Activated CD4-positive, alpha-beta T cell treated with anti-CD3 and anti-CD28 coated beads, Interleukin-2, amount 50 U/mL, for 1 hour (primary cell): ENCODE results near the gene ERFL.
A peak's percentile ranks its signal among the peaks of the same experiment; 100 is the strongest.

Source experiments
- DNase-seq: peaks from one replicate; pipeline ENCODE4 v3.0.0-alpha.2; 2020

Gene ERFL

DNA sequence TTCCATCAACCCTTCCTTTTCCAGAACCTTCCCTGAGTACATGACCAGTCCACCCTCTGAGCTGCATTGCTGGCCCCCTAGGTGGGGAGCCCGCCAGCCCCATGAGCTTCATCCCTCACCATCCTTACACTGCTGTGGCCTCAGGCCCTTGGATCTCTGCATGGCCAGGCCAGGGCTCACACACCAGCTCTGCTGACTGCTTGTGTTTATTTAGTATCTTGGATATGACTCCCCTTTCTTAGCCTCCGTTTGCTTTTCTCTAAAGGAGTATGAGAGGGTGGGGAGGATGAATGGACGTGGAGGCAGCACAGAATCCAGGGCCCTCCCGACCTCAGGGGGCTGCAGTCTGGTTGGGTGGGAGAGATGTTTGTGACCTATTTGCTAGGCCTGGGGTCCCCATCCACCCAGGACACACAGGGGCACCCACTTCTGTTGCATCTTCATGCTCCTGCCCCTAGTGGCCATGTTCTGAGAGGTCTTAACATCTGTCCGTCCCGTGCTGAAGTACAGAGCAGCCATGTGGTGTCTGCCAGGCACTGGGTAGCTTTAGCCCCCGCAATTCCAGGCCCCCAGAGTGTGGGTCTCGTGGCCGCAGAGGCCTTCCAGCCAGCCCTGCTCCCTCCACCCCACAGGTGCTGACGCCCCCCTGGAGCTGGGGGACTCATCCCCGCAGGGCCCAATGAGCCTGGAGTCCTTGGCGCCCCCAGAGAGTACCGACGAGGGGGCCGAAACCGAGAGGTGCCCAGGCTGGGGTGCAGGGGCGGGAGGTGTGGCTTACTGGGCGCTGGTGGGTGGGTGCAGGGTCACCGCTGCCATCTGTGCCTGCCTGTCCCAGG is 32.3 kb downstream of the ERFL start:
- DNase-seq, result no peak

DNA sequence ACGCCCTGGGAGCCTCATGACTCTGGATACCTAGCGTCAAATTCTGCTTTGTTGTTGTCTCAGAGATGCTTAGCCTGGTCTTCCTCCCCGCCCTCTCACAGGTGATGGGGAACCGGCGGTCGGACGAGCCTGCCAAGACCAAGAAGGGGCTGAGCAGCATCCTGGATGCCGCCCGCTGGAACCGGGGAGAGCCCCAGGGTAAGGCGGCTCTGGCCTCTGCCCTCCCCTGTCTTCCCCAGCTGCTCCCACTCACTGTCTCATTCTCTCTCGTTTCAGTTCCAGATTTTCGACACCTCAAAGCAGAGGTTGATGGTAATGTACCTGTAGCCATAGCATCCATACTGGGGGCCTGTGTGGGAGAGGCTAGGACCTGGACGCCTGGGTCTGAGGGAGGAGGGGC is 33.9 kb downstream of the ERFL start:
- no peak for DNase-seq

DNA sequence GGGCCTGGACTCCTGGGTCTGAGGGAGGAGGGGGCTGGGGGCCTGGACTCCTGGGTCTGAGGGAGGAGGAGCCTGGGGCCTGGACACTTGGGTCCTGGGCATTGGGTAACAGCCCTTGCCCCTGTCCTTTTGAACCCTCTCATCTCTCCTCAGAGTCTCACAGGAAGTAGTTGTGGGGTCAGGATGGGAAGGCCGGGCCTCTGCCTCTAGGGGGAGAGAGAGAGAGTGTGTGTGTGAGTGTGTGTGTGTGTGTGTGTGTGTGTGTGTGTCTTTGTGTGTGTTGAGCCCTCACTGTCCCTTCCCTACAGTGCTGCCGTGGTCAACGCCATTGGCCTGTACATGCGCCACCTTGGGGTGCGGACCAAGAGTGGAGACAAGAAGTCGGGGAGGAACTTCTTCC is 34.4 kb downstream of the ERFL start:
- no peak for DNase-seq

DNA sequence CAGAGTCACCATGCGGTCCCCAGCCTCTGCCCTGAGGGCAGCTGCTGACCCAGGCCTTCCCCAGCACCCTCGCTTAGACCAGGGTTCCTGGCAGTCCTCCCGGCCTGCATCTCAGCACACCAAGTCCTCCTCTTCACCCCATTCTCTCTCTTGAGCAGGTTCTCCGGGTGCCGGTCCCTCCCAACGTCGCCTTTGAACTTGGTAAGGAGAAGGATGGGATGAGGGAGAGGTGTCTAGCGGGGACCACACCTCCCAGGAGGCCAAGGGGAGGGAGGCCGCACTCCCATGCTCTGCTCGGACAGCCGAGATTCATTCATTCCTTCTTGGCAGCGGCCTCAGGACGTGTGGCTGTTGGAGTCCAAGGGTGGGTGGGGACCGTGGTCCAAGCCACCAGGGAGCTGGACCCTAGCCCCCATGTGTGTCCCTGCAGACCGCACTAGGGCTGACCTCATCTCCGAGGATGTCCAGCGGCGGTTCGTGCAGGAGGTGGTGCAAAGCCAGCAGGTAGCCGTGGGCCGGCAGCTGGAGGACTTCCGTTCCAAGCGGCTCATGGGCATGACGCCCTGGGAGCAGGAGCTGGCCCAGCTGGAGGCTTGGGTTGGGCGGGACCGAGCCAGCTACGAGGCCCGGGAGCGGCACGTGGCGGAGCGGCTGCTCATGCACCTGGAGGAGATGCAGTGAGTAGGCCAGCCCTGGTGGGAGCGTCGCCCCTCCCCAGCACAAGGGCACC is 35.9 kb downstream of the ERFL start:
- DNase-seq, result no peak

DNA sequence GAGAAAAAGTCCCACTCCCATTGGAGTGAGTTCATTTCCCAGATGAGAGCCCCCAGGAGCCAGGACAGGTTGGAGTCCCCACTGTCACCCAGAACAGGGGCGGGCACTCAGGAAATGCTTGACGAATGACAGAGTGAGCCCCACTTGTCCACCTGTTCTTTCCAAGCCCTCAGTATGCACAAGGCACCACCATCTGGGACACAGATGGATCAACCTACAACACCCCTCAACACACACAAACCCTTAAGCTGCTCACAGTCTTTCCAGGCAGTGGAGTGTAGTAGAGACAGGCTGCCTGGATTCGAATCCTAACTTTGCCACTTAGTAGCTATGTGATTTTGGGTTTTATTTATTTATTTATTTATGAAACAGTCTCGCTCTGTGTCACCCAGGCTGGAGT is 37.3 kb downstream of the ERFL start:
- no peak for DNase-seq

DNA sequence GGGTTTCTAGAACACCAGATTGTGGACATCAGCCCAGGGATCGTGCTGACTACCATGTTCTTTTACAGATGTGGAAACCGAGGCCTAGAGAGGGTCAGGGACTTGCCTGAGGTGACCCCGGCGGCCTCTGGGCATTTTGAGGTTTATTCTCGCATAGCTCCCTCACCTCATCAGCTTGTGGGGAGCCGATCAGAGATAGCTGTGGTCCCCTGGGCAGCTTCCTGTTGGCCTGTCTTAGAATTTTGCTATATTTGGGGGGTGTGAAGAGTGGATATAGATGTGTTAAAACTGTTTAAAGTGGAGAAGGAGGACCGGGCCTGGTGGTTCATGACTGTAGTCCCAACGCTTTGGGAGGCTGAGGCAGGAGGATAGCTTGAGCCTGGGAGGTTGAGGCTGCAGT is 38.4 kb downstream of the ERFL start:
- DNase-seq, result no peak

DNA sequence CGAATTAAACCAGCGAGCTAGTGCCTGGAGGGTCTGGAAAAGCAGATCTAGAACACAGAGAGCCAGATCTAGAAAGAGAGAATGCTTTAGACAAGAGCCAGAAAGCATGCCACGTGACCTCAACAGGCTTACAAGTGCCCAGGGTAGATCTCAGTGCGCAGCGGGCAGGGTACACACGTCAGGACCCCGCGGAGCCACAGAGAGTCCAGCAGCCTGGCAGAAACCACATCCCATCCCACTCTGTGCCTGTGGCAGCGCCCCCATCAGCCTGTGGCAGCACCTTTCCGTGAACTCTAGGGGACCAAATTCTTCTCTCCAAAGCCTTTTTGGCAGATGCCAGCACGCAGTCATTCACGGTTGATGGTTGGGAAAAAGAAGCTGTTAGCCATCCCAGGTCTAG is 39.3 kb downstream of the ERFL start:
- DNase-seq, result no peak

DNA sequence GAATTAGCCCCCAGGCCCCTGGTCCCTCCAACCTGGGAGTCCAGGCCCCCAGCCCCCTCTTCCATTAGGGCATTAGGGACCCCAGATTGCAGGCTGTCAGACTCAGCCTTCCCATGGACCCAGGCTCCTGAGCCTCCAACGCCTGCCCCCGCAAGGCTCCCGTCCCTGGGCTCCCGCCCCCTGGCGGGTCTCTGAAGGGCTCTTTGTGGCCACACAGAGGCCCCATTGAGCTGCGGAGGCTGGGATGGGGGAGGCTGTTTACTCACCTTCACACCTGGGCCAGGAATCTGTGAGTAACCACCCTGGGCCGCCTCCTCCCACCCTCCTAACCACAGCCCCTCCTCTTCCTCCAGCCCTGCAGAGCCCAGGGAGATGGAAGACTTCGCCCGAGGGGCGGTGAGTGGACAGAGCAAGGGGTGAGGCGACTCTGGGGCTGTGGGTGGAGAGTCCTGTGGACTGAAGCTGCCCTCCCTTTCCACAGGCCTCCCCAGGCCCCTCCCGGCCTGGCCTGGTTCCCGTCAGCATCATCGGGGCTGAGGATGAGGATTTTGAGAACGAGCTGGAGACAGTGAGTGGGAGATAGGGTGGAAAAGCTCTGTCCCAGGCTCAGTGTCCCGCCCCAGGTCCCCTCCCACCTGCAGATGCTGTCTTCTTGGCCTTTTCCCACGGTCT is 40.4 kb downstream of the ERFL start:
- DNase-seq, result peak; percentile 88

DNA sequence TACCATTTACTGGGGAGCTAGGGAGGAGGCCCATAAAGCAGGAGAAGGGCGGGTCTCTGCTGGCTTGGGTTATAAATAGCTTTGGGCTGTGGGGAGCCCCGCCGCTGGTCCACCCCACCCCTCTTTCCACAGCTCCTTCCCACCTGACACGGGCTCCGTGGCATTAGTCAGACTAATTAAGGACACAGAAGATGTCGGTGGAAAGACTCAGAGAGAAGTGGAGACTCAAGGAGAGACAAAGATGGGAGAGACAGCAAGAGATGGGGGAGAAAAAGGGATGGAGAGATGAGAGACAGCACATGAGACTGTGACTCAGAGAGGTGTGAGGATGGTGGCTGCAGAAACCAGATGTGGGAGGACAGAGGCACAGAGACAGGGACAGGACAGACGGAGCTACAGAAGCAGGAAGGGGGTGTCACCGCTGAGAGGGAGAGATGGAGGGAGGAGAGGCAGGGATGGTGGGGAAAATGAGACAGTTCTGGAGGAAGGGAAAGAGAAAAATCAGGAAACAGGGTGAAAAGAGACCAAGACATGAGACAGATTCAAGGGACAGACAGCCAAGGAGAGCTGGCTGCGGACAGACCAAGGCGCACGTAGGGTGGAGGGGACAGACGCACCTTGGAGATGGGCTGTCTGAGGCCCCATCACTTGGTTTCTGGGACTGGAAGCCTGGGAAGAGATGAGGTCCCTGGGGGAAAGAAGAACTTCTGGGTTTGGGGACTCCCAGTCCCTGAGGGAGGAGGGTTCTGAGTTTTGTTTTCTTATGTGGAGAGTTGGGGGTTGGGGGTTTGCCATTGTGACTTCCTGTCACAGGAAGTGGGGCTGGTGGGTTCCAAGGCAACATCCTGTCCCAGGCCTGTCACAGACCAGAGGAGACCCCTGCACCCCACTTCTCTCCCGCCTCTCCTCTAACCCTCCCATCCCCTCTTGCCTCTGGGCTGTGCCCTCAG is 41.2 kb downstream of the ERFL start:
- peak; percentile 58 for DNase-seq

DNA sequence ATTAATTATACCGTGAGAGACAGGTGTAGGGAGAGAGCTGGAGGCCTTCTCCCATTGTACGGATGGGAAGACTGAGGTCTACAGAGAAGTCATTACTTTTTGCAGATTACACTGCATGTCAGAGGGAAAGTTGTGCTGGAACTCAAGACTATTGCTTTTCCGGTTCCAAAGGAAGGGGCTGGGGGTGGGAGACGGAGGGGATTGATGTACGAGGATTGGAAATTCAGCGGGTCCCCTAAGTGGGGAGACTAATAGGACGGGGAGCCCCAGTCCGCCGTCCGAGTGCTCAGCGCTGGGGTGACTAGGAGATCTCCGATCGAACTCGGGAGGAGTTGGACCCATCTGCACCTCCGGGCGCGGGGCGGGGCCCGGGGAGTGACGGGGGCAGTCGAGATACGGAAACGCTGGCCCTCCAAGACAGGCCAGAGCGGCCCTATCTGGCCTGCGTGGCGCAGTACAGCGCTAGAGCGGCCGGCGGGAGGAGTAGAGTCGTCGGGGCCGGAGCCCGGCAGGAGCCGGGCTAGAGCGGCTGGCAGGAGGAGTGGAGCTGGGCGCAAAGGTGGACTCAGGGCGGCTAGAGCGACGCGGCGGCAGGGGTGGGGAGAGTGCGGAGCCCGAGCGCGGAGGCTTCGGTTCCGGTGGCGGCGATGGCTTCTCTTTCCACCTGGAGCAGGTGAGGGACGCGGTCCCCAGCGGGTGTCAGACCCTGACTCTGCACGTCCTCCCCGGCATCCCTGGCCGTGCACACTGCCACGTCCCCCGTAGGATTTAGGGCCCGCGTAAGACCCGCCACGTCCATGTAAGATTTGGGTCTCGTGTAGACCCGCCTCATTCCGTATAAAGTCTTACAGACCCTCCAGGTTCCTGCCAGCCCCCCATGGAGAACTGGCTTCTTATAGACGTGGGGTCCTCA is 44.2 kb downstream of the ERFL start:
- peak; percentile 86 for DNase-seq

DNA sequence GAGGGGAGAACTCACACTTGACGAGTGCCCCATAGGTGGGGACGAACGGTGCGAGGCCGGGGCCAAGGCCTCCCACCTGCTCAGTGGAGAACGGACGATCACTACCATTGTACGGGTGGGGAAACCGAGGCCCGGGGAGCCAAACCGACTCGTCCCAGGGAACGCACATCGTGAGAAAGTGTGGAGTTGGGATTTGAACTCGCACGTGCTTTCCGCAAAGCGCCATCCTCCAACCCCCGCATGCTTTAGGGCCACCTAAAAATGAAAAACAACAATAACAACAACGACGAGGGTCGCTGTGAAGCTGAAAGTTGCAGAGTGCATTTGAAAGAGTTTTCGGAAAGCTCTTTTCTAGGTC is 44.8 kb downstream of the ERFL start:
- DNase-seq, result no peak

DNA sequence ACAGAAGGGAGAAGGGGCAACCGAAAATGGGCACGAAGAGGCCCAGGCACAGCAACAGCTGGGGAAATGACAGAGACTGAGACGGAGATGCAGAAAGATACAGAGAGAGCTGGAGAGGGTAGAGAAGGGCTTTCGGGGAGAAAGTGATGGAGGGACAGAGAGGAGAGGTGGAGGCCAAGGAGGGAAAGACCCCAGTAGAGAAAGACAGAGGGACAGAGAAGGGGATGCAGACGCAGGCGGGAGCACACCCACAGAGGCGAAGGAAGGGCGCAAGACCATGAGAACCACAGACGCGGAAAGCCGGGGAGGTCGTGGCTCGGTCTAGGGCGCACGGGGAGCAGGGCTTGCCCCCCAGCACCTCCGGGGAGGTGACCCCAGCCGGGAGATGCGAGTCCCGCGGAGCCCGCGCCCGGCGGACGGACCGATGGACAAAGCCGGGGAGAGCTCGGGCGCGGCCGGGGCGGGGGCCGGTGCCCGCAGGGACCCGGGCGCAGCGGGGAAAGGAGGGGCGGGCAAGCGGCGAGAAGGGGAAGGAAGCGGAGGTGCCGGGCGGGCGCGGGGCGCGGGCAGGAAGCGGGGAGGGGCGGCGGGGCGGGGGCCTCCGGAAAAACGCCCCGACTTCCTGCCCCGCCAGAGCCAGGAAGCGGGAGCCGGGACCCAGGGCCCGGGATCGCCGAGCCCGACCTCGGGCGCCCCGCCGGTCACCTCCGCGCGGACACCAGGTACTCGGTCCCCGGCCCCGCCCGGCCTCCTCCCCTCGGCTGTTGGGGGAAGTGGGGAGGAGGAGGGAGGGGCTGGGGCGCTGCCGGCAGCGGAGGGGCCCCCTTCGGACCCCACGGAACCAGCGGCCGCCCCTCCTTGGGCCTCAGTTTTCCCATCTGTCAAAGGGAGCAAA is 45.4 kb downstream of the ERFL start, which contains the start of gene ARHGEF1:
ARHGEF1 (plus strand) TSS at position 617 of the 895 bp plus-strand sequence. CDS start 4,899 bp downstream, outside the sequence.
- peak; percentile 59 for DNase-seq

DNA sequence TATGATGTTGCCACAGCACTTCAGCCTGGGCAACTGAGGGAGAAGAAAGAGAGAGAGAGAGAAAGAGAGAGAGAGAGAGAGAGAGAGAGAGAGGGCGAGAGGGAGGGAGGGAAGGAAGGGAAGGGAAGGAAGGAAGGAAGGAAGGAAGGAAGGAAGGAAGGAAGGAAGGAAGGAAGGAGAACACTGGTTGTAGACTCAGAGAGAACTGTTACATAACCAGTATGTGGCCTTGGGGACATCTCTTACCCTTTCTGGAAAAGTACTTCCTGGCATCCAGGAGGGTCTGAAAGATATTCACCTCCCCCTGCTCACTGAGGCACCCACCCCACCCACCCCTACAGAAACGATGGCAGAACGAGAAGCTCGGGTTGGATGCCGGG is 47.9 kb downstream of the ERFL start:
- no peak for DNase-seq

DNA sequence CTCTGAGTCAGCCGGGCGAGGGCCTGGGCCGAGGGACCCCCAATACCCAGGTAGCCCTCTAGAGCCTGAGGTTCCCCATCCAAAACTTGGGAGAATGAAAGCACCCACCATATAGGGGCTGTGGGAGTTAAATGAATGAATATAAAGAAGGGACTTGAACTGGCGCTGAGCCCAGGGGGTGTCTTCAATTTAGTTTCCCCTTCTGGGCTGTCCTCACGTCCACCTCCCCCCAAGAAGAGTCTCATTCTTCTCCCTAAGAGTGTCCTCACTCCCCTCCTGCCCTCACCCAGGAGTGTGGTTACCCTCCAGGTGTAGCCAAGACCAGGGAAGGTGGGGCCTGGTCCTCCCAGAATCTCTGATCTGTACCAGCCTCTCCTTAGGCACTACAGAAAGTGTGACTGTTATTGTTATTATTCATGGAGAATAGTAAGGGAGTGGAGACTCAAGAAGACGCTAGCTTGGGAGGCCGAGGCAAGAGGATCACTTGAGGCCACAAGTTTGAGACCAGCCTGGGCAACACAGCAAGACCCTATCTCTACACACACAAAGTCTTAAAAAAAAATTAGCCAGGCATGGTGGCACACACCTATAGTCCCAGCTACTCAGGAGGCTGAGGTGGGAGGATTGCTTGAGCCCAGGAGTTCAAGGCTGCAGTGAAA is 48.5 kb downstream of the ERFL start:
- DNase-seq, result no peak

DNA sequence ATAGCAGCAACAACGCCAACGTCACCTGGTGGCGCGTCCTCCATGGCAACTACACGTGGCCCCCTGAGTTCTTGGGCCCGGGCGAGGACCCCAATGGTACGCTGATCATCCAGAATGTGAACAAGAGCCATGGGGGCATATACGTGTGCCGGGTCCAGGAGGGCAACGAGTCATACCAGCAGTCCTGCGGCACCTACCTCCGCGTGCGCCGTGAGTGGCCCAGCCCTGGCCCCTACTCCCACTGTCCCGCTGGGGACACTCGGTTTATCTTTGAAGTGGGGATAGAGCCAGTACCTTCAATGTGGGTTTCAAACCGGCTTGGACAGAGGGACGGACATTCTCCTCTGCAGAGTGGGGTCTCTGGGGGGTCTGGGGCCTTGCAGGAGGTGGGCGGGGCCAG is 49.2 kb downstream of the ERFL start:
- DNase-seq, result no peak

DNA sequence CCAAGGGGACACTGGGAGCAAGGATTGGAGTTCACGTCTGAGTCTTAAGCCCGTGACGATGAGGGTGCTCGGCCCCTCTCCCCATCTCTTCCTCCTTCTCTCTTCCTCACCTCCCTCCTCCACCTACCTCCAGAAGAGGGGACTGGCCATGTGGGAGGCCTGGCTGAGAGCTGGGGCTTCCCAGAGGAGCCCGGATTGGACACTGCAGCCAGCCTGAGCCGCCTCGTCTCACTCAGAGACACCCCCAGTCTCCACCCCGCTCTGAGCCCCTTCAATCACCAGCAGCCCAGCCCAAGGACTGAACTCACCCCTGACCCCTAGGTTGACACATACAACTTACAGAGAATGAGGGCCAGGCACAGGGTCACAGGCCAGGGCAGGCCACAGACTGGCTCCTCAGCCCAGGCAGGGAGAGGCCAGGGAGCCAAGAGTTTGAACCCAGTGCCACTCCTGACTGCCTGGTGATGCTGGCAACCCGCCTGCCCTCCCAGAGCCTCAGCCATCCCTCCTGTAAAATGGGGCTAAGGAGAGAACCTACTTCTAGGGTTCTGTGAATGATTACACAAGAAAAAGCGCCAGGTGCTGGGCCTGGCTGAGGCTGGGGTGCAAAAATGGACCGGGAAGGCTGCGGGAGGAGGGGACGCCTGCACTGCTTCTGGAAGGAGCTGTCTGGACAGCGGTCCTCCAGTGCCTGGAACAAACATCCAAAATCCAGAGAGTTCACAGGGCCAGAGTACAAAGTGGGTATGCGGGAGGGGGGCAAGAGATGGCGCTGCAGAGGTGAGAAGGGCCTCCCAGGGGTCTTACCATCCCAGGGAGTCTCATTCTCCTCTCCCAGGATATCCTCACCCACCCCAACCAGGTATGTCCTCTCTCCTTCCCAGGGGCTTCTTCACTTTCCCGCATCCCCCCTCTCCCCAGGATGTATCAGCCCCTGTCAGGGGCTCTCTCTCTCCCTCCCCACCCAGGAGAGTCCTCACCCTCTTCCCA is 50.0 kb downstream of the ERFL start:
- no peak for DNase-seq

DNA sequence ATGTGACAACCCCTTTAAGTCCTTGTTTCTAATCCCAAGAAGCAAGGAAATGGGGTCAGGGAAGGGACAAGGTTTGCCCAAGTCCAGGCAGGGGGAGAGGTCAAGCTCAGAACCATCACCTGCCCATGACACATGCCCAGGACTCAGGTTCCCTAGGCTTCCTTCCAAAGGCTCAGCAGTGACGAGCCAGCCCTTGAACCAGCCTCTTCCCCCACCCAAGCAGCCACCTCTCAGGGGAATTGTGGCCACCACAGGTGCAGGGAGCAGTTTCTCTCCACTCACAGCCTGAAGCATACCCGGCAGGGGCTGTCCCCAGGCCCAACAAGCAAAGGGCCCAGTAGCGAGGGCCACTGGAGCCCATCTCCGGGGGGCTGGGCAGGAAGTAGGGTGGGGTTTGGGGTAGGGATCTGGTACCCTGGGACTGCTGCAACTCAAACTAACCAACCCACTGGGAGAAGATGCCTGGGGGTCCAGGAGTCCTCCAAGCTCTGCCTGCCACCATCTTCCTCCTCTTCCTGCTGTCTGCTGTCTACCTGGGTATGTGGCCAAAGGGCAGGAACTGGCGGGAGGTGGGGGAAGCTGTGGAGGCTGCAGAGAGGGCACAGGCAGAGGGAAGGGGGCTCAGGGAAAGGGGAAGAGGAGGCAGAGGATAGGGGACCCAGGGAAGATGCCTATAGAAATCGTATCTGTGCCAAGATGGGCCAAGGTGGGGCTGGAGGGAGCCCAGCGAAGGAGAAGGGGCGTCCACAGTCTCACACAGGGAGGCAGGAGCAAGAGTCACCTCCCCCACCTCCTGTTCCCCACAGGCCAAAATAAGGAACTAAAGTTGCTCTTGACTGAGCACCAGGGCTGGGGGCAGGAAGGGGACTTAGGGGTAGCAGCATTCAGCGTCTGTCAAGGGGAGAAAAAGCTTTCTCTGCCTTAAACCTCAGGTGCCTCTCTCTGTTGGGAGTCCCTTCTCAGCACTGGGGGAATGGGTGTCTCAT is 51.1 kb downstream of the ERFL start, which contains the start of gene CD79A:
CD79A (plus strand) TSS at position 433 of the 986 bp plus-strand sequence; CDS start at position 459, 26 bp downstream.
- no peak for DNase-seq
